ENCODE measurements around the gene KCNQ5.

GRCh38 chr6:72850469-72850868 is 228.6 kb downstream of the KCNQ5 start:
- TF ChIP-seq NR2C1 (IDR thresholded peaks at IDR 0.05) (no peak), SIX5 (IDR thresholded peaks at IDR 0.05; ENCODE audit: low read depth, low read length, severe bottlenecking) (no peak), TCF3 (IDR thresholded peaks at IDR 0.05; ENCODE audit: borderline replicate concordance, insufficient read depth, low read depth, low read length) (no peak), CTCF (IDR thresholded peaks at IDR 0.05 in 2 of 3, conservative IDR thresholded peaks at IDR 0.05 in 1 of 3; ENCODE audit: control insufficient read depth in 2 of 3, extremely low read depth in 1 of 3, insufficient read depth in 1 of 3, low read depth in 3 of 3, low read length in 3 of 3) (no peak), POU2F2 (IDR thresholded peaks at IDR 0.05; ENCODE audit: borderline replicate concordance, low read depth, low read length) (no peak), BHLHE40 (IDR thresholded peaks at IDR 0.05; ENCODE audit: borderline replicate concordance in 1 of 2, low read depth in 2 of 2, low read length in 1 of 2) (no peak), BRCA1 (IDR thresholded peaks at IDR 0.05; ENCODE audit: low read depth, low read length) (no peak), MXI1 (IDR thresholded peaks at IDR 0.05; ENCODE audit: low read depth, low read length) (no peak), PML (IDR thresholded peaks at IDR 0.05; ENCODE audit: low read length) (no peak)
- TF ChIP-seq, protein P1, sequence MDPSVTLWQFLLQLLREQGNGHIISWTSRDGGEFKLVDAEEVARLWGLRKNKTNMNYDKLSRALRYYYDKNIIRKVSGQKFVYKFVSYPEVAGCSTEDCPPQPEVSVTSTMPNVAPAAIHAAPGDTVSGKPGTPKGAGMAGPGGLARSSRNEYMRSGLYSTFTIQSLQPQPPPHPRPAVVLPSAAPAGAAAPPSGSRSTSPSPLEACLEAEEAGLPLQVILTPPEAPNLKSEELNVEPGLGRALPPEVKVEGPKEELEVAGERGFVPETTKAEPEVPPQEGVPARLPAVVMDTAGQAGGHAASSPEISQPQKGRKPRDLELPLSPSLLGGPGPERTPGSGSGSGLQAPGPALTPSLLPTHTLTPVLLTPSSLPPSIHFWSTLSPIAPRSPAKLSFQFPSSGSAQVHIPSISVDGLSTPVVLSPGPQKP (IDR thresholded peaks at IDR 0.05; ENCODE audit: low read depth, low read length) = no peak

All from GM12878 (cell line).